Gastroesophageal sphincter (tissue), 4 donors: ENCODE measurements around the gene NUDT14. TPM values are rescaled to one million over a fixed set of nuclear protein-coding genes. Genes with fewer than 3 reads are reported as not detected.

ENCODE experiments used
- ATAC-seq: fragments of 150-250 bp; one replicate; pipeline ENCODE4 v1.9.1; 2016; ENCODE audit warnings: mild to moderate bottlenecking, moderate library complexity
- H3K27ac ChIP-seq, 4 donors: fragments of 200-600 bp; sonication (generic) in 3 of 4; 1 replicate in 3 of 4; 2 replicates in 1 of 4; pipeline ENCODE4 v1.5.1; 2016 to 2019
- H3K27me3 ChIP-seq: fragments of 200-600 bp; sonication (generic); one replicate; pipeline ENCODE4 v1.5.1; 2019
- H3K36me3 ChIP-seq, 2 donors: fragments of 200-600 bp; sonication (generic); one replicate each; pipeline ENCODE4 v1.5.1; 2019; ENCODE audit warnings: control low read depth in 1 of 2
- H3K4me1 ChIP-seq, 3 donors: fragments of 200-600 bp; sonication (generic); 1 replicate in 2 of 3; 2 replicates in 1 of 3; pipeline ENCODE4 v1.5.1; 2016 to 2019; ENCODE audit warnings: control low read depth in 2 of 3
- H3K4me3 ChIP-seq, 2 donors: fragments of 200-600 bp; sonication (generic); one replicate each; pipeline ENCODE4 v1.5.1; 2019; ENCODE audit warnings: mild to moderate bottlenecking in 1 of 2, moderate library complexity in 1 of 2
- H3K9me3 ChIP-seq, 3 donors: fragments of 200-600 bp; sonication (generic); one replicate each; pipeline ENCODE4 v1.5.1; 2017 to 2019; ENCODE audit warnings: control low read depth in 2 of 3
- EP300 ChIP-seq: sonication (generic); formaldehyde crosslinking; IDR thresholded peaks from one replicate; pipeline ENCODE4 v1.6.1; 2017; ENCODE audit warnings: antibody characterized with exemption, mild to moderate bottlenecking
- POLR2A ChIP-seq, 2 donors: fragments of 450-650 bp; IDR thresholded peaks; one replicate each; pipeline ENCODE4 v1.6.1; 2017; ENCODE audit warnings: antibody characterized with exemption in 2 of 2, mild to moderate bottlenecking in 2 of 2, moderate library complexity in 1 of 2
- POLR2AphosphoS5 ChIP-seq: sonication (generic); formaldehyde crosslinking; IDR thresholded peaks from one replicate; pipeline ENCODE4 v1.6.1; 2017; ENCODE audit warnings: antibody characterized with exemption
- WGBS, 2 donors: methylation state at CpG; one replicate each; pipeline ENCODE4 v1.1.5; 2018; ENCODE audit warnings: low coverage in 1 of 2; 5-methylcytosine and 5-hydroxymethylcytosine counted together
- total RNA-seq, 4 donors: library from RNA; depleted of rRNA; stranded (reverse); fragments of >200 nt; gene quantifications; one replicate each; pipeline ENCODE4 v1.1.0, GENCODE V29; 2016
- TF ChIP-seq, protein P1 (sequence below), 4 experiments: fragments of 200-600 bp in 2 of 4; fragments of 450-650 bp in 2 of 4; sonication (generic) in 1 of 4; IDR thresholded peaks; one replicate each; pipeline ENCODE4 v1.5.1; 2017 to 2019; ENCODE audit warnings: antibody characterized with exemption in 4 of 4, mild to moderate bottlenecking in 2 of 4, moderate library complexity in 2 of 4

Gene NUDT14
- total RNA-seq, 4 donors from 2014 or later: 3.4 to 8.4 (median 4.6) TPM

DNA sequence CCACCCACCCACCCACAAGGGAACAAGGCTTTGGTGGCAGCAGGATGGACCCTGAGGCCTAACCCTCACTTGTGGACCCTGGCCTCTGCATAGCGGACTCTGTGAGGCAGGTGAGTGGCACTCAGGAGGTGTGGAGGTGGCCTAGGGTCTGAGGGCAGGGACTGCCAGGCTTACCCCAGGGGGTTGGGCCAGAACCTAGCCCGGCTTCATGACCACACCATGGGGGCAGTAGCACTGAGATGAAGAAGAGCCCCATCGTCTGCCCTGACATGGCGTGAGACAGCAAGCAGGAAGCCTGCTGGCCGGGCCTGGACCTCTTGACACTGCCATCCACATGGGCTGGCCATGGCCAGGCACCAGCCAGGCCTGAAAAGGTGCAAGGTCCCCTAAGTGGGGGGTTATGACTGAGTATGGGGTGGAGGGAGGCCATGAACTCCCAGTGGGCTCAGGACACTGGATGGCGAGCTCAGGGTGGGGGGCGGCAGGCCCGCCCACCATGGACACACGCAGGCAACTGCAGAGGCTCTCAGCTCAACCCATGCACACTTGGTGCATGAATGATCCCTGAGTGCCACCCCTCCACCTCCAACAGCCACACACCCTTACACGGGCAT is 41.8 kb downstream of the NUDT14 start:
- H3K27me3 ChIP-seq: peaks cover 7% of the 10 kb centered on the region
- H3K4me3 ChIP-seq: no peak overlapping the region
- TF ChIP-seq EP300 (no peak), POLR2AphosphoS5 (no peak), POLR2A (IDR thresholded peaks at IDR 0.05) (no peak)
- TF ChIP-seq, protein P1, sequence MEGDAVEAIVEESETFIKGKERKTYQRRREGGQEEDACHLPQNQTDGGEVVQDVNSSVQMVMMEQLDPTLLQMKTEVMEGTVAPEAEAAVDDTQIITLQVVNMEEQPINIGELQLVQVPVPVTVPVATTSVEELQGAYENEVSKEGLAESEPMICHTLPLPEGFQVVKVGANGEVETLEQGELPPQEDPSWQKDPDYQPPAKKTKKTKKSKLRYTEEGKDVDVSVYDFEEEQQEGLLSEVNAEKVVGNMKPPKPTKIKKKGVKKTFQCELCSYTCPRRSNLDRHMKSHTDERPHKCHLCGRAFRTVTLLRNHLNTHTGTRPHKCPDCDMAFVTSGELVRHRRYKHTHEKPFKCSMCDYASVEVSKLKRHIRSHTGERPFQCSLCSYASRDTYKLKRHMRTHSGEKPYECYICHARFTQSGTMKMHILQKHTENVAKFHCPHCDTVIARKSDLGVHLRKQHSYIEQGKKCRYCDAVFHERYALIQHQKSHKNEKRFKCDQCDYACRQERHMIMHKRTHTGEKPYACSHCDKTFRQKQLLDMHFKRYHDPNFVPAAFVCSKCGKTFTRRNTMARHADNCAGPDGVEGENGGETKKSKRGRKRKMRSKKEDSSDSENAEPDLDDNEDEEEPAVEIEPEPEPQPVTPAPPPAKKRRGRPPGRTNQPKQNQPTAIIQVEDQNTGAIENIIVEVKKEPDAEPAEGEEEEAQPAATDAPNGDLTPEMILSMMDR (IDR thresholded peaks at IDR 0.05): no peak
- peaks cover 0 to 24% (median 0%) of the 10 kb centered on the region in 3 donors for H3K9me3 ChIP-seq
- H3K27ac ChIP-seq: no peak overlapping the region
- H3K4me1 ChIP-seq: no peaks in the 10 kb centered on the region
- WGBS, 2 donors: no CpG with 5 or more reads among the region's 10 CpGs
- ATAC-seq: no peak
- H3K36me3 ChIP-seq: peaks cover 0 to 15% of the 10 kb centered on the region in 2 donors

DNA sequence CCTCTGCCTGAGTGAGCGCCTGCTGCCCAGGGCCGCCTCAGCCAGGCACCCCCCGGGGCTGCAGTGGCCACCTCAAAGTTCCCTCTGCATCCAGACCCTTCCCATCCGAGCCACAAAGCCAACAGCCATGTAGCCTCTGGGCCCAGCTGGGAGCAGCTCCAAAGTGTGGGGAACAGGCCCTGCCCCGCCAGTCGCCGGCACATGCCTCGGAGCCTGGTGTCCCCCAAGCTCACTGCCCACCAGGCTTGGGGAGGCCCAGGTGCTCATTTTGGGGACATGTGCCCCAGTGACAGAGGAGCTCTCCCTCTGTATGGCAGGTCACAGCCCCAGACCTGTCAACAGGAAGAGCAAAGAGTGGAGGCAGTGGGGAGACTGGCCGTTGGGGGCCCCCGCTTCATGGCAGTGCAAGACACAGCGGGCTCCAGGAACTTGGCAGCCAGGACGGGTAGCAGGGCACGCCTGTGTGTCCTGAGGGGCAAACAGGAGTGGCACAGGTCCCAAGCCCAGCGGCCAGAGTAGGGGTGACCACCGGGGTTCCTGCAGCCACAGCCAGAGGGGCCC is 42.5 kb downstream of the NUDT14 start:
- Histone ChIP-seq H3K4me1 (no peaks in the 10 kb centered on the region), H3K27ac (no peak overlapping the region), H3K4me3 (no peak overlapping the region), H3K36me3 (peaks cover 0 to 15% of the 10 kb centered on the region in 2 donors), H3K27me3 (peaks cover 7% of the 10 kb centered on the region), H3K9me3 (peaks cover 0 to 24% (median 0%) of the 10 kb centered on the region in 3 donors)
- TF ChIP-seq EP300: no peak
- no peak for TF ChIP-seq POLR2A (IDR thresholded peaks at IDR 0.05)
- no peak for TF ChIP-seq POLR2AphosphoS5
- TF ChIP-seq, protein P1 (IDR thresholded peaks at IDR 0.05): no peak
- no CpG with 5 or more reads among the region's 15 CpGs for WGBS, 2 donors
- ATAC-seq: no peak

DNA sequence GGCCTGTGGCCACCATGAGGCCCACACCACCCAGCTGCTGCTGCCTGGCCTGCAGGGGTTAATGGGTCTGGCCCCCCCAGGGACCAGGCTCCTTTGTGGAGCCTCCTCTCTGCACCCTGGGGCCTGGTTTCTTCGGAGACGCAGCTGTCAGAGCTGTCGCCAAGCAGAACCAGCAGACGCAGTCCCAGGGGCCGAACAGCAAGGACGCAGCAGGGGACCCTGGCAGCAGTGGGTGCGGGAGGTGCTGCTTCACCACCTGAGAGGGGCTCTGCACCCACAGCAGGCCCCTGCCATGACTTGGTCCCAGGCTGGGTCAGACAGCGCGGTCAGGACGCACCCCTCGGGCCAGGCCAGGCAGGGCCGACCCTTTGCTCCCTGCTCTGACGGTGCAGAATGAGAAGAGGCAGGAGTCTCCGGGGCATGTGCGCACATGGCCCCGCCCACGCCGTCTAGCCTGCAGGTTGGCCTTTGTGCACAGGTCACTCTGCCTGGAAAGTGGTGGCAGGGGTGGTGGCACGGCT is 43.0 kb downstream of the NUDT14 start:
- Histone ChIP-seq H3K27me3 (peaks cover 7% of the 10 kb centered on the region), H3K27ac (no peak overlapping the region), H3K4me1 (no peaks in the 10 kb centered on the region), H3K4me3 (no peak overlapping the region), H3K9me3 (peaks cover 0 to 24% (median 0%) of the 10 kb centered on the region in 3 donors), H3K36me3 (peaks cover 0 to 12% of the 10 kb centered on the region in 2 donors)
- TF ChIP-seq POLR2A (IDR thresholded peaks at IDR 0.05): no peak
- TF ChIP-seq EP300: no peak
- TF ChIP-seq POLR2AphosphoS5: no peak
- TF ChIP-seq, protein P1 (IDR thresholded peaks at IDR 0.05): no peak
- ATAC-seq: no peak
- WGBS, 2 donors: 88% methylated on average over 9 of the region's 19 CpGs; no CpG with 5 or more reads in 1 of the 2 donors

DNA sequence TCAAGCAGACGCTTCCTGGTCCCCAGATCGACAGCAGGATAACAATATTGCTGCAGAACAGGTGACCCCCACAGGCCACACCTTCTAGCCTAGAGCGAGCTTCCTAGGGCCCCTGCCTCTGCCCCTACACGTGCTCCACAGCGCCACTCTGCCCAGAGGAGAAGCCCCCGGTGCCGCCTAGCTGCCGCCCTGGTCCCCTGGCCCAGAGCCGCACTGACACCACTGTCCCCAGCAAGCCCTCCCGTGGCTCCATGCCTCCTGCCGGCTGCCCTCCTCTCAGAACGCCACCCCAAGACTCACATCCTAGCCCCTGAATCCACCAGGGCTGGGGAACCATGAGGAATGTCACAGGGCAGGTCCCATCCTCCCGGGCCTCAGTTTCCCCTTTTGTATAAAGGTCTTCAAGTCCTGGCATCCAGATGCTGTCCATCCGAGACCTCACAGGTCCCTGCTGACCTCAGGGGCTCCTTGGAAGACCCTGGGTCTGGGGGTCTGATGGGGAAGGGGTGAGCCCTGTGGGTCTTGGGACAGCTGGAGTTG is 43.6 kb downstream of the NUDT14 start:
- WGBS, 2 donors: 80 to 87% methylated on average over 1 to 11 of the region's 14 CpGs
- ATAC-seq: no peak
- Histone ChIP-seq H3K27ac (no peak overlapping the region), H3K36me3 (peaks cover 0 to 7% of the 10 kb centered on the region in 2 donors), H3K4me1 (no peaks in the 10 kb centered on the region), H3K27me3 (peaks cover 7% of the 10 kb centered on the region), H3K4me3 (no peak overlapping the region), H3K9me3 (peaks cover 0 to 24% (median 0%) of the 10 kb centered on the region in 3 donors)
- TF ChIP-seq, protein P1 (IDR thresholded peaks at IDR 0.05): no peak
- TF ChIP-seq POLR2AphosphoS5: no peak
- TF ChIP-seq POLR2A (IDR thresholded peaks at IDR 0.05): no peak
